ENCODE data around the gene HIPK1.

GRCh38 chr1:113886417-113887401 lies 42.4 kb upstream of the HIPK1 start:
- TF ChIP-seq GATA1 (IDR thresholded peaks at IDR 0.05; ENCODE audit: low read depth, low read length): no peak
- TF ChIP-seq POLR2A (IDR thresholded peaks at IDR 0.05; ENCODE audit: low read length): no peak
